Left ventricle myocardium inferior (tissue), 1 donor: ENCODE measurements around the gene TOP3B. TPM values are rescaled to one million over a fixed set of nuclear protein-coding genes. Genes with fewer than 3 reads are reported as not detected.

Experiments used
- DNase-seq: peaks from one replicate; pipeline ENCODE4 v3.0.0-alpha.2; 2020
- H3K27ac ChIP-seq: fragments of 200-600 bp; replicated peaks from 2 replicates; pipeline ENCODE4 v1.8.0; 2021
- H3K27me3 ChIP-seq: fragments of 200-600 bp; 2 replicates; pipeline ENCODE4 v1.8.0; 2021; ENCODE audit warnings: low read depth
- H3K36me3 ChIP-seq: fragments of 200-600 bp; 2 replicates; pipeline ENCODE4 v1.8.0; 2021
- H3K4me1 ChIP-seq: fragments of 200-600 bp; 2 replicates; pipeline ENCODE4 v1.8.0; 2021
- H3K4me3 ChIP-seq: fragments of 200-600 bp; 2 replicates; pipeline ENCODE4 v1.8.0; 2021; ENCODE audit warnings: mild to moderate bottlenecking, moderate library complexity
- H3K9me3 ChIP-seq: fragments of 200-600 bp; replicated peaks from 2 replicates; pipeline ENCODE4 v1.8.0; 2021
- CTCF ChIP-seq: fragments of 200-600 bp; IDR thresholded peaks from 2 replicates; pipeline ENCODE4 v1.8.0; 2021; ENCODE audit warnings: antibody characterized with exemption, mild to moderate bottlenecking, borderline replicate concordance
- intact Hi-C: fragments of 100-400 bp; cut with micrococcal nuclease; formaldehyde crosslinking; loops from one replicate; pipeline ENCODE4 v1.11.0; 2022
- total RNA-seq: library from RNA; stranded (reverse); fragmentation: NEBNext Ultra II Directional; extraction: Animal tissue kit (Norgen Biotek cat#: 25700); gene quantifications from one replicate; pipeline ENCODE4 v1.2.1, GENCODE V29; 2021
- donor health status: DM: no; HTN: yes; CAD: no; lungs with severe emphysema.

The TOP3B gene
- total RNA-seq, 1 donor from 2014 or later: 11.2 TPM

- Histone ChIP-seq H3K36me3 (no peaks in the 10 kb centered on the region), H3K9me3 (no peaks in the 10 kb centered on the region), H3K4me3 (no peak overlapping the region), H3K4me1 (peaks cover 23% of the 10 kb centered on the region), H3K27ac (no peak overlapping the region), H3K27me3 (peaks cover 2% of the 10 kb centered on the region)
- TF ChIP-seq CTCF: peak; percentile 14
- no peak for DNase-seq
- intact Hi-C loops: no loop called here
Observed at GRCh38 chr22:21984793-21985192, 2.2 kb upstream of the TOP3B start.

GRCh38 chr22:21981874-21982273 is 713 bp downstream of the TOP3B start:
- DNase-seq: no peak
- peaks cover 23% of the 10 kb centered on the region for H3K4me1 ChIP-seq
- H3K9me3 ChIP-seq: no peaks in the 10 kb centered on the region
- peak overlapping the region; percentile 89 for H3K27ac ChIP-seq
- intact Hi-C loops: no loop called here
- H3K27me3 ChIP-seq: no peaks in the 10 kb centered on the region
- no peak for TF ChIP-seq CTCF
- H3K4me3 ChIP-seq: peak overlapping the region; percentile 89
- no peaks in the 10 kb centered on the region for H3K36me3 ChIP-seq

GRCh38 chr22:21980547-21980946 is 2.0 kb downstream of the TOP3B start:
- Histone ChIP-seq H3K9me3 (no peaks in the 10 kb centered on the region), H3K27me3 (no peaks in the 10 kb centered on the region), H3K4me1 (peaks cover 23% of the 10 kb centered on the region), H3K36me3 (no peaks in the 10 kb centered on the region), H3K4me3 (no peak overlapping the region), H3K27ac (no peak overlapping the region)
- TF ChIP-seq CTCF: no peak
- intact Hi-C loops: no loop called here
- no peak for DNase-seq

GRCh38 chr22:21978564-21979386 is 3.8 kb downstream of the TOP3B start:
- no peaks in the 10 kb centered on the region for H3K27me3 ChIP-seq
- intact Hi-C loops: no loop called here
- H3K36me3 ChIP-seq: peaks cover 15% of the 10 kb centered on the region
- TF ChIP-seq CTCF: no peak
- H3K27ac ChIP-seq: no peak overlapping the region
- no peaks in the 10 kb centered on the region for H3K9me3 ChIP-seq
- H3K4me1 ChIP-seq: peaks cover 23% of the 10 kb centered on the region
- DNase-seq: no peak
- no peak overlapping the region for H3K4me3 ChIP-seq

GRCh38 chr22:21977814-21978213 is 4.8 kb downstream of the TOP3B start:
- peaks cover 23% of the 10 kb centered on the region for H3K4me1 ChIP-seq
- DNase-seq: no peak
- H3K4me3 ChIP-seq: no peak overlapping the region
- no peaks in the 10 kb centered on the region for H3K9me3 ChIP-seq
- no peaks in the 10 kb centered on the region for H3K27me3 ChIP-seq
- TF ChIP-seq CTCF: no peak
- H3K36me3 ChIP-seq: peaks cover 25% of the 10 kb centered on the region
- intact Hi-C loops: no loop called here
- no peak overlapping the region for H3K27ac ChIP-seq
